H9 (cell line): ENCODE measurements around the gene WDR88. TPM values are rescaled to one million over a fixed set of nuclear protein-coding genes. Genes with fewer than 3 reads are reported as not detected.

ENCODE experiments used
- DNase-seq: peaks from one replicate; pipeline ENCODE4 v3.0.0-alpha.2; 2017
- H2AFZ ChIP-seq: one replicate; pipeline ENCODE4 v1.6.1; 2013; ENCODE audit warnings: mild to moderate bottlenecking, low read length, control low read depth, moderate library complexity
- H2AK5ac ChIP-seq: 2 replicates; pipeline ENCODE4 v1.6.1; 2013; ENCODE audit warnings: low read length, control low read depth, mixed read lengths; ENCODE audit not compliant: insufficient read length
- H2BK120ac ChIP-seq: one replicate; pipeline ENCODE4 v1.6.1; 2013; ENCODE audit warnings: low read depth, mild to moderate bottlenecking, low read length, control low read depth, inconsistent platforms; ENCODE audit not compliant: poor library complexity, severe bottlenecking
- H2BK12ac ChIP-seq: 2 replicates; pipeline ENCODE4 v1.6.1; 2013; ENCODE audit warnings: low read length, control low read depth, mixed read lengths, low read depth; ENCODE audit not compliant: insufficient read length
- H2BK15ac ChIP-seq: 2 replicates; pipeline ENCODE4 v1.6.1; 2013; ENCODE audit warnings: low read depth, low read length, control low read depth
- H2BK20ac ChIP-seq: one replicate; pipeline ENCODE4 v1.6.1; 2013; ENCODE audit warnings: low read depth, mild to moderate bottlenecking, low read length, control low read depth, inconsistent platforms; ENCODE audit not compliant: poor library complexity, severe bottlenecking
- H2BK5ac ChIP-seq: 2 replicates; pipeline ENCODE4 v1.6.1; 2013; ENCODE audit warnings: low read length, control low read depth, mixed read lengths; ENCODE audit not compliant: insufficient read length
- H3K14ac ChIP-seq: 2 replicates; pipeline ENCODE4 v1.6.1; 2013; ENCODE audit warnings: low read length, control low read depth; ENCODE audit not compliant: insufficient read depth
- H3K18ac ChIP-seq: 2 replicates; pipeline ENCODE4 v1.6.1; 2013; ENCODE audit warnings: low read depth, mild to moderate bottlenecking, mixed read lengths, low read length, control low read depth; ENCODE audit not compliant: insufficient read length
- H3K23ac ChIP-seq: 2 replicates; pipeline ENCODE4 v1.6.1; 2013; ENCODE audit warnings: low read length, control low read depth, mixed read lengths, low read depth; ENCODE audit not compliant: insufficient read length
- H3K23me2 ChIP-seq: 2 replicates; pipeline ENCODE4 v1.6.1; 2013; ENCODE audit warnings: low read depth, mild to moderate bottlenecking, mixed read lengths, low read length, control low read depth; ENCODE audit not compliant: insufficient read length, poor library complexity, severe bottlenecking
- H3K27ac ChIP-seq: 2 replicates; pipeline ENCODE4 v1.5.1; 2013; ENCODE audit warnings: low read length, control low read depth, mixed read lengths, low read depth; ENCODE audit not compliant: insufficient read length
- H3K27me3 ChIP-seq: 2 replicates; pipeline ENCODE4 v1.6.1; 2013; ENCODE audit warnings: low read length, control low read depth, inconsistent platforms; ENCODE audit not compliant: insufficient read depth
- H3K4ac ChIP-seq: 2 replicates; pipeline ENCODE4 v1.6.1; 2013; ENCODE audit warnings: low read depth, mild to moderate bottlenecking, control low read depth, inconsistent platforms, low read length, moderate library complexity
- H3K4me1 ChIP-seq: 2 replicates; pipeline ENCODE4 v1.6.1; 2013; ENCODE audit warnings: low read length, control low read depth, inconsistent platforms; ENCODE audit not compliant: insufficient read depth
- H3K4me2 ChIP-seq: 2 replicates; pipeline ENCODE4 v1.6.1; 2013; ENCODE audit warnings: low read length, control low read depth, mixed read lengths; ENCODE audit not compliant: insufficient read length, insufficient read depth
- H3K56ac ChIP-seq: 2 replicates; pipeline ENCODE4 v1.6.1; 2013; ENCODE audit warnings: low read depth, mild to moderate bottlenecking, mixed read lengths, low read length, control low read depth; ENCODE audit not compliant: insufficient read length
- H3K79me1 ChIP-seq: 2 replicates; pipeline ENCODE4 v1.6.1; 2013; ENCODE audit warnings: low read depth, mild to moderate bottlenecking, moderate library complexity, low read length, control low read depth, inconsistent platforms; ENCODE audit not compliant: insufficient read depth, poor library complexity, severe bottlenecking
- H3K79me2 ChIP-seq: 2 replicates; pipeline ENCODE4 v1.6.1; 2013; ENCODE audit warnings: low read length, control low read depth, inconsistent platforms; ENCODE audit not compliant: insufficient read depth
- H3K9ac ChIP-seq: 2 replicates; pipeline ENCODE4 v1.6.1; 2013; ENCODE audit warnings: low read length, control low read depth, mixed read lengths; ENCODE audit not compliant: insufficient read length; ENCODE audit errors: extremely low read depth
- H3K9me3 ChIP-seq: one replicate; pipeline ENCODE4 v1.6.1; 2013; ENCODE audit warnings: low read depth, low read length, inconsistent platforms; ENCODE audit not compliant: control insufficient read depth
- H3T11ph ChIP-seq: one replicate; pipeline ENCODE4 v1.6.1; 2013; ENCODE audit warnings: mild to moderate bottlenecking, low read length, control low read depth, inconsistent platforms
- H4K20me1 ChIP-seq: one replicate; pipeline ENCODE4 v1.6.1; 2013; ENCODE audit not compliant: control insufficient read depth, insufficient read length, insufficient read depth
- H4K5ac ChIP-seq: 2 replicates; pipeline ENCODE4 v1.6.1; 2013; ENCODE audit warnings: low read depth, mild to moderate bottlenecking, mixed read lengths, low read length, control low read depth; ENCODE audit not compliant: insufficient read length
- H4K8ac ChIP-seq: replicated peaks from 2 replicates; pipeline ENCODE4 v1.6.1; 2013; ENCODE audit warnings: low read length, control low read depth, mixed read lengths, low read depth; ENCODE audit not compliant: insufficient read length
- H4K91ac ChIP-seq: 2 replicates; pipeline ENCODE4 v1.6.1; 2013; ENCODE audit warnings: low read depth, mild to moderate bottlenecking, moderate library complexity, mixed read lengths, low read length, control low read depth; ENCODE audit not compliant: insufficient read length
- H3K27ac Mint-ChIP-seq, 3 experiments: 2 replicates in 2 of 3; 3 replicates in 1 of 3; pipeline ENCODE4 v1.8.0; 2020 to 2021; ENCODE audit warnings: mixed read lengths in 3 of 3, mild to moderate bottlenecking in 1 of 3, moderate library complexity in 1 of 3
- H3K27me3 Mint-ChIP-seq: 2 replicates; pipeline ENCODE4 v1.8.0; 2021; ENCODE audit warnings: low read depth, mild to moderate bottlenecking, moderate library complexity, mixed read lengths
- H3K36me3 Mint-ChIP-seq, 3 experiments: 2 replicates in 2 of 3; 3 replicates in 1 of 3; pipeline ENCODE4 v1.8.0; 2020 to 2021; ENCODE audit warnings: low read depth in 3 of 3, mixed read lengths in 3 of 3; ENCODE audit not compliant: insufficient read depth in 1 of 3
- H3K4me1 Mint-ChIP-seq, 2 experiments: 2 replicates each; pipeline ENCODE4 v1.8.0; 2020; ENCODE audit warnings: mixed read lengths in 2 of 2
- H3K4me3 Mint-ChIP-seq, 2 experiments: 2 replicates in 1 of 2; 3 replicates in 1 of 2; pipeline ENCODE4 v1.8.0; 2020 to 2021; ENCODE audit warnings: mild to moderate bottlenecking in 2 of 2, mixed read lengths in 2 of 2, moderate library complexity in 1 of 2
- H3K9me3 Mint-ChIP-seq, 2 experiments: 2 replicates in 1 of 2; 3 replicates in 1 of 2; pipeline ENCODE4 v1.8.0; 2020; ENCODE audit warnings: mild to moderate bottlenecking in 2 of 2, mixed read lengths in 2 of 2, moderate library complexity in 1 of 2
- CTCF ChIP-seq: fragments of 200-600 bp; sonication (generic); conservative IDR thresholded peaks from 3 replicates; pipeline ENCODE4 v1.8.0; 2021; ENCODE audit warnings: antibody characterized with exemption, mild to moderate bottlenecking
- WGBS: extraction: QIAGEN DNeasy Blood & Tissue Kit; methylation state at CpG from one replicate; pipeline ENCODE4 v1.1.7; 2013; ENCODE audit warnings: missing lambda C conversion rate, low lambda C conversion rate, mixed read lengths; ENCODE audit not compliant: insufficient read length; ENCODE audit errors: extremely low coverage; 5-methylcytosine and 5-hydroxymethylcytosine counted together
- total RNA-seq: library from RNA; stranded (reverse); gene quantifications from 2 replicates; pipeline ENCODE4 v1.2.1, GENCODE V29; 2021

WDR88 gene
- total RNA-seq, 1 experiment from 2014 or later = not detected

DNA sequence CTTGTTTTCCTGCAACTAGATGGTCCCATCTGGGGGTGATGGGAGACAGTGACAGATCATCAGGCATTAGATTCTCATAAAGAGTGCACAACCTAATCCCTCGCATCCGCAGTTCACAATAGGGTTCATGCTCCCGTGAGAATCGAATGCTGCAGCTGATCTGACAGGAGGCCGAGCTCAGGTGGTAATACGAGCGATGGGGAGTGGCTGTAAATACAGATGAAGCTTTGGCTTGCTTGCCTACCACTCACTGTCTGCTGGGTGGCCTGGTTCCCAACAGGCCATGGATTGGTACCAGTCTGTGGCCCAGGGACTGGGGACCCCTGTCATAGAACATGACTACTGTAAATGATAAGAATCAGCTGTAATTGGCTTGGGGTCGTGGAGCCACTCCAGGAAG lies 28.0 kb downstream of the WDR88 start:
- Mint-ChIP-seq H3K4me3 (no peak overlapping the region), H3K27ac (no peak overlapping the region), H3K27me3 (no peaks in the 10 kb centered on the region; the same call in 1 of the 2 replicates), H3K4me1 (no peaks in the 10 kb centered on the region), H3K9me3 (peaks cover 7% of the 10 kb centered on the region in 2 experiments), H3K36me3 (peaks cover 0 to 3% (median 2%) of the 10 kb centered on the region in 3 experiments; a peak in 3 of 7 replicates)
- Histone ChIP-seq H3K23ac (no peak overlapping the region), H3K9ac (no peak overlapping the region), H3K14ac (no peak overlapping the region), H3K27ac (no peak overlapping the region), H4K8ac (no peak overlapping the region), H2BK20ac (no peak overlapping the region), H3K4me1 (no peaks in the 10 kb centered on the region), H3K4ac (no peak overlapping the region), H3K79me2 (no peaks in the 10 kb centered on the region), H3K79me1 (no peaks in the 10 kb centered on the region), H2BK15ac (no peak overlapping the region), H3K9me3 (no peaks in the 10 kb centered on the region), H2BK120ac (no peak overlapping the region), H3K27me3 (no peaks in the 10 kb centered on the region), H3T11ph (no peak overlapping the region), H3K56ac (no peak overlapping the region), H2AK5ac (no peak overlapping the region), H3K18ac (no peak overlapping the region), H2BK12ac (no peak overlapping the region), H3K4me2 (no peak overlapping the region), H2AFZ (no peak overlapping the region), H4K91ac (no peak overlapping the region), H2BK5ac (no peak overlapping the region), H3K23me2 (no peaks in the 10 kb centered on the region), H4K20me1 (no peaks in the 10 kb centered on the region), H4K5ac (no peak overlapping the region)
- no peak for DNase-seq
- no peak for TF ChIP-seq CTCF
- no CpG with 5 or more reads among the region's 8 CpGs for WGBS
